ENCODE results near the gene ZNF444. TPM values are rescaled to one million over a fixed set of nuclear protein-coding genes. Genes with fewer than 3 reads are reported as not detected.

The ZNF444 gene
- total and polyA plus RNA-seq, 2 donors (not counting 3 experiments of a cell fraction or from before 2014, with no cell fraction given): 37.2 to 41.7 TPM

DNA sequence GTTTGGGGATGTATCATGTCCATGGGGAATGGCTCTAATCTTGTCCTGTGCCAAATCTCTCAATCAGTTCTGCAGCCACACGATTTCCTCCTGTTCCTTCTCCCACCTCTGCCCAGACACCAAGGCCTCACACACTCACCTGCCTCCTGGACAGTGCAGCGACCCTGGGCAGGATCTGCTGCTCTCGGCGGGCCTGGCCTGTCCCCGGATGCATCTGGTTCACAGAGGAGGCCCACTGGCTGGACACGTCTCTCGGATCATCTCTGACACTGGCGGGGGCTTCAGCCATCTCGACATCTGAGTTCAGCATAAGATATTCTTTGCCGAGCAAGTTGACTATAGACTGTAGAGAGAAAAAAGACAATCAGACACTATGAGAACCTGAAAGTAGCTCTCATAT, 50.6 kb downstream of the ZNF444 start:
- no peak overlapping the region for H3K27ac ChIP-seq (ENCODE audit: insufficient read depth, low read depth, low read length)
- no peaks in the 10 kb centered on the region for H3K79me2 ChIP-seq (ENCODE audit: control insufficient read depth, insufficient read depth, low read length)
- no peaks in the 10 kb centered on the region for H3K9me1 ChIP-seq (replicated peaks; ENCODE audit: control insufficient read depth, extremely low read depth, insufficient read depth, low read length)
- H3K4me3 ChIP-seq (replicated peaks in 1 of 3; ENCODE audit: insufficient read depth in 1 of 3, low read depth in 1 of 3, low read length in 3 of 3): no peak overlapping the region
- no TSS peak for BruUV-seq (replicated peaks)
- no peaks in the 10 kb centered on the region for H3K4me1 ChIP-seq (ENCODE audit: control insufficient read depth, extremely low read depth, insufficient read depth, low read length)
- TF ChIP-seq JUN (IDR thresholded peaks at IDR 0.05; ENCODE audit: borderline replicate concordance, insufficient read depth, insufficient read length, low read depth) (no peak), POLR2A (IDR thresholded peaks at IDR 0.05; ENCODE audit: low read depth, low read length) (no peak), GATA2 (IDR thresholded peaks at IDR 0.05; ENCODE audit: insufficient read depth, insufficient read length, low read depth, low read length) (no peak), MYC (IDR thresholded peaks at IDR 0.05; ENCODE audit: low read depth, low read length) (no peak), EZH2 (IDR thresholded peaks at IDR 0.05; ENCODE audit: borderline replicate concordance, low read depth, low read length, severe bottlenecking) (no peak), FOS (IDR thresholded peaks at IDR 0.05; ENCODE audit: borderline replicate concordance, insufficient read depth, low read length) (no peak), POLR2AphosphoS5 (IDR thresholded peaks at IDR 0.05; ENCODE audit: insufficient read depth, low read depth, low read length) (no peak)
- TF ChIP-seq, protein P1, sequence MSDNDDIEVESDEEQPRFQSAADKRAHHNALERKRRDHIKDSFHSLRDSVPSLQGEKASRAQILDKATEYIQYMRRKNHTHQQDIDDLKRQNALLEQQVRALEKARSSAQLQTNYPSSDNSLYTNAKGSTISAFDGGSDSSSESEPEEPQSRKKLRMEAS (IDR thresholded peaks at IDR 0.05; ENCODE audit: insufficient read depth, insufficient read length): no peak
- TF ChIP-seq, protein P2, sequence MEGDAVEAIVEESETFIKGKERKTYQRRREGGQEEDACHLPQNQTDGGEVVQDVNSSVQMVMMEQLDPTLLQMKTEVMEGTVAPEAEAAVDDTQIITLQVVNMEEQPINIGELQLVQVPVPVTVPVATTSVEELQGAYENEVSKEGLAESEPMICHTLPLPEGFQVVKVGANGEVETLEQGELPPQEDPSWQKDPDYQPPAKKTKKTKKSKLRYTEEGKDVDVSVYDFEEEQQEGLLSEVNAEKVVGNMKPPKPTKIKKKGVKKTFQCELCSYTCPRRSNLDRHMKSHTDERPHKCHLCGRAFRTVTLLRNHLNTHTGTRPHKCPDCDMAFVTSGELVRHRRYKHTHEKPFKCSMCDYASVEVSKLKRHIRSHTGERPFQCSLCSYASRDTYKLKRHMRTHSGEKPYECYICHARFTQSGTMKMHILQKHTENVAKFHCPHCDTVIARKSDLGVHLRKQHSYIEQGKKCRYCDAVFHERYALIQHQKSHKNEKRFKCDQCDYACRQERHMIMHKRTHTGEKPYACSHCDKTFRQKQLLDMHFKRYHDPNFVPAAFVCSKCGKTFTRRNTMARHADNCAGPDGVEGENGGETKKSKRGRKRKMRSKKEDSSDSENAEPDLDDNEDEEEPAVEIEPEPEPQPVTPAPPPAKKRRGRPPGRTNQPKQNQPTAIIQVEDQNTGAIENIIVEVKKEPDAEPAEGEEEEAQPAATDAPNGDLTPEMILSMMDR (IDR thresholded peaks at IDR 0.05; ENCODE audit: extremely low read depth in 1 of 2, insufficient read depth in 1 of 2, low read depth in 1 of 2, low read length in 2 of 2): no peak
- H3K9me3 ChIP-seq (replicated peaks; ENCODE audit: control insufficient read depth, insufficient read depth, low read length): no peaks in the 10 kb centered on the region
- dilution Hi-C loops (cut with MboI; ENCODE audit: extremely low pct_ligation_motif_present, low sequenced_read_pairs): no loop called here
- H2AFZ ChIP-seq (ENCODE audit: low read depth, low read length): no peak overlapping the region
- H4K20me1 ChIP-seq (replicated peaks; ENCODE audit: control insufficient read depth, extremely low read depth, insufficient read depth, low read length): no peaks in the 10 kb centered on the region
- ChIA-PET POLR2A (no interaction called here), CTCF (interaction anchor here (0.9 kb wide), 1 partner anchor 118 kb away, joined by 3 read pairs; no protein-coding TSS in a partner anchor)
- H3K4me2 ChIP-seq (ENCODE audit: insufficient read depth, low read length): no peak overlapping the region
- H3K27me3 ChIP-seq (ENCODE audit: control insufficient read depth in 2 of 2, insufficient read depth in 2 of 2, low read length in 2 of 2): no peaks in the 10 kb centered on the region
- no peak for FAIRE-seq
- intact Hi-C loops (cut with micrococcal nuclease): no loop called here
- no peaks in the 10 kb centered on the region for H3K36me3 ChIP-seq (ENCODE audit: control insufficient read depth in 2 of 2, extremely low read depth in 1 of 2, insufficient read depth in 2 of 2, low read length in 2 of 2)
- H3K9ac ChIP-seq (replicated peaks; ENCODE audit: extremely low read depth, insufficient read depth, low read length): no peak overlapping the region
- no peak for DNase-seq (ENCODE audit: low read depth, low spot score)

Data from endothelial cell of umbilical vein (primary cell).